ENCODE data around the gene DPP10.

DNA sequence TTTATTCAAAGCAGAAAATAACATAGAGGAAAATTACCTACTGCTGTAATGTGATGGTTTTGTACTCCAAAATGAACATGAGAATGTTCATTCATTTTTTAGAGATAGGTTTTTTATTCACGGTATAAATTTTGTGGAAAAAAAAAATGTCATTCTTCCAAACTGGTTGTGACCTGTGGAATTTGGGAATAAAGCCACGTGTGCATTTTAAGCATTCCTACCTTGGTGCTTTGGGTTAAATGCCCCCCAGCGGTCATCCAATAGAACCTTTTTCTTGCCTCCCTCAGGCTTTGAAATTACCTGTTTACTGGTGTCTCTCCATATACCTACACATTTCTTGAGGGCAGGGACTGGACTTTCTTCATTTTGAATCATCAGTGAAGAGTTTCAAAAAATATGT, 740.7 kb downstream of the DPP10 start:
- TF ChIP-seq, protein P1, sequence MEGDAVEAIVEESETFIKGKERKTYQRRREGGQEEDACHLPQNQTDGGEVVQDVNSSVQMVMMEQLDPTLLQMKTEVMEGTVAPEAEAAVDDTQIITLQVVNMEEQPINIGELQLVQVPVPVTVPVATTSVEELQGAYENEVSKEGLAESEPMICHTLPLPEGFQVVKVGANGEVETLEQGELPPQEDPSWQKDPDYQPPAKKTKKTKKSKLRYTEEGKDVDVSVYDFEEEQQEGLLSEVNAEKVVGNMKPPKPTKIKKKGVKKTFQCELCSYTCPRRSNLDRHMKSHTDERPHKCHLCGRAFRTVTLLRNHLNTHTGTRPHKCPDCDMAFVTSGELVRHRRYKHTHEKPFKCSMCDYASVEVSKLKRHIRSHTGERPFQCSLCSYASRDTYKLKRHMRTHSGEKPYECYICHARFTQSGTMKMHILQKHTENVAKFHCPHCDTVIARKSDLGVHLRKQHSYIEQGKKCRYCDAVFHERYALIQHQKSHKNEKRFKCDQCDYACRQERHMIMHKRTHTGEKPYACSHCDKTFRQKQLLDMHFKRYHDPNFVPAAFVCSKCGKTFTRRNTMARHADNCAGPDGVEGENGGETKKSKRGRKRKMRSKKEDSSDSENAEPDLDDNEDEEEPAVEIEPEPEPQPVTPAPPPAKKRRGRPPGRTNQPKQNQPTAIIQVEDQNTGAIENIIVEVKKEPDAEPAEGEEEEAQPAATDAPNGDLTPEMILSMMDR (IDR thresholded peaks at IDR 0.05) = no peak
- TF ChIP-seq POLR2A (IDR thresholded peaks at IDR 0.05) = no peak
- TF ChIP-seq EP300 (IDR thresholded peaks at IDR 0.05) = no peak
